Measurements from ENCODE around the gene ADAMTS15. TPM values are rescaled to one million over a fixed set of nuclear protein-coding genes. Genes with fewer than 3 reads are reported as not detected.

Gene ADAMTS15
- total RNA-seq, 4 donors from 2014 or later = 18.4 to 34.1 (median 24.9) TPM

DNA sequence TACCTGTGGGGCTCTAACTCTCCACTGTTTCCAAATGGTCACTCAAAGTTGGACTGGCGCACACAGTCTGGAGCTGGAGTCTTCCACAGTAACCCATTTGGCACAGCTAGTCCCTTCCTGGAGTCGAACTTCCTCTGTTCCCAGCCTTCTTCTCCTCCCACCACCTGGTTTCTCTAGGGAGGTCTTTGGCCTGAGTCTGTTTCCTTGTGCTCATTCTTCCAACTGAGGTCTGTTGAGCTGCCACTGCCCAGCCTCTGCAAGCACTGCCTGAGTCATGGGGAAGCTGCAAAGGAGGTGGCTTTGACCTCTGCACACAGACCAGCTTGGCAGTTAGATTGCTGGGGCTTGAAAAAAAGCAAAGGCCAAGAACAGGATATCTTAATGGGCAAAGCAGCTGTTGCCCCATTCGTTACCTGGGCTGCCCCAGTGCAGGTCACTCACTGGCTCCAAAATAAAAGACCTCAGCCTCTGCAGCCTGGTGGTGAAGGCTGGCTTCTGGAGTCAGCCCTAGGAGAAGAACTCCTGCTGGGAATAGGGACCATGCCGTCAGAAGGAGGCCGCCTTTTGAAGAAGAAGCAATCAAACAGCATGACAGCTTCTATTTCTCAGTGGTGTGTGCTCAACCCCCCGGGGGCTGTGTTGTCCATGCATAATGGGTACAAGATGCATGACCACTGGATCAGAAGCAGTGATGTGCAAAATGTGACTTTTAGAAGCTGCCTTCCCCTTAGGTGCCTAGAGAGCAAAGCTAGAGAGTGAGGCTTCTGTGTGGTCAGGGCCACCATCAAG lies 3.0 kb downstream of the ADAMTS15 start:
- peak; percentile 29 to 41 for DNase-seq (ENCODE audit: low spot score in 2 of 2)
- H3K36me3 ChIP-seq = no peaks in the 10 kb centered on the region
- 47 to 59% methylated on average over 6 of the region's 6 CpGs for WGBS, 2 donors
- no peaks in the 10 kb centered on the region for H3K27me3 ChIP-seq
- H3K4me3 ChIP-seq = peak overlapping the region; percentile 2 to 71 (median 33)
- H3K9me3 ChIP-seq = no peaks in the 10 kb centered on the region
- H3K27ac ChIP-seq = peak overlapping the region in 2 of 4 donors; percentile 51 to 83
- peaks cover 0 to 74% (median 18%) of the 10 kb centered on the region in 4 donors for H3K4me1 ChIP-seq
- no peak for TF ChIP-seq POLR2A (IDR thresholded peaks at IDR 0.05)
- peak in 1 of 2 donors; percentile 38 for TF ChIP-seq EP300 (IDR thresholded peaks at IDR 0.05)
- TF ChIP-seq, protein P1, sequence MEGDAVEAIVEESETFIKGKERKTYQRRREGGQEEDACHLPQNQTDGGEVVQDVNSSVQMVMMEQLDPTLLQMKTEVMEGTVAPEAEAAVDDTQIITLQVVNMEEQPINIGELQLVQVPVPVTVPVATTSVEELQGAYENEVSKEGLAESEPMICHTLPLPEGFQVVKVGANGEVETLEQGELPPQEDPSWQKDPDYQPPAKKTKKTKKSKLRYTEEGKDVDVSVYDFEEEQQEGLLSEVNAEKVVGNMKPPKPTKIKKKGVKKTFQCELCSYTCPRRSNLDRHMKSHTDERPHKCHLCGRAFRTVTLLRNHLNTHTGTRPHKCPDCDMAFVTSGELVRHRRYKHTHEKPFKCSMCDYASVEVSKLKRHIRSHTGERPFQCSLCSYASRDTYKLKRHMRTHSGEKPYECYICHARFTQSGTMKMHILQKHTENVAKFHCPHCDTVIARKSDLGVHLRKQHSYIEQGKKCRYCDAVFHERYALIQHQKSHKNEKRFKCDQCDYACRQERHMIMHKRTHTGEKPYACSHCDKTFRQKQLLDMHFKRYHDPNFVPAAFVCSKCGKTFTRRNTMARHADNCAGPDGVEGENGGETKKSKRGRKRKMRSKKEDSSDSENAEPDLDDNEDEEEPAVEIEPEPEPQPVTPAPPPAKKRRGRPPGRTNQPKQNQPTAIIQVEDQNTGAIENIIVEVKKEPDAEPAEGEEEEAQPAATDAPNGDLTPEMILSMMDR (IDR thresholded peaks at IDR 0.05) = peak in 1 of 5 experiments; percentile 7

DNA sequence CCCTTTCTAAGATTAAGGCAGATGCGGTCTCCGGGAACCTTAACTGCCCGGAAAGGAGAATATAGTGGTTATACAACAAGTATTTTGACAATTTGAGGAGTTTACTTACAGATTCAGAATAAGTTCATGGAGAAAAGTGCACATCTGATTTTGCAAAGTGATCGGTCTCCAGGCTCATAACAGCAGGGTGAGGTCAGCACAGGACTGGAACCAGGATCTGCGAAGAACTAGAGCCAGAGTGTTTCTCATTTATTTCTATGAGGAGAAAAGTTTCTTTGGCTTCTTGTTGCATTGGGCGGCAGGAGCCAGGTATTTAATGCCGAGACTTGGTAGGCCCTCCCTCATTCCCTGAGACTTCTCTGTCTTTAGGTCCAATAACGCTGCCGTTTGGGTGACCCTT lies 3.7 kb downstream of the ADAMTS15 start:
- no peak for DNase-seq (ENCODE audit: low spot score in 2 of 2)
- peak overlapping the region in 1 of 4 donors; percentile 71 for H3K4me3 ChIP-seq
- TF ChIP-seq EP300 (IDR thresholded peaks at IDR 0.05) (no peak), POLR2A (IDR thresholded peaks at IDR 0.05) (no peak)
- TF ChIP-seq, protein P1 (IDR thresholded peaks at IDR 0.05) = no peak
- WGBS, 2 donors = 65% methylated on average over 9 of the region's 9 CpGs
- H3K9me3 ChIP-seq = no peaks in the 10 kb centered on the region
- no peaks in the 10 kb centered on the region for H3K36me3 ChIP-seq
- peak overlapping the region in 2 of 4 donors; percentile 51 to 83 for H3K27ac ChIP-seq
- H3K4me1 ChIP-seq = peaks cover 0 to 81% (median 18%) of the 10 kb centered on the region in 4 donors
- H3K27me3 ChIP-seq = no peaks in the 10 kb centered on the region

DNA sequence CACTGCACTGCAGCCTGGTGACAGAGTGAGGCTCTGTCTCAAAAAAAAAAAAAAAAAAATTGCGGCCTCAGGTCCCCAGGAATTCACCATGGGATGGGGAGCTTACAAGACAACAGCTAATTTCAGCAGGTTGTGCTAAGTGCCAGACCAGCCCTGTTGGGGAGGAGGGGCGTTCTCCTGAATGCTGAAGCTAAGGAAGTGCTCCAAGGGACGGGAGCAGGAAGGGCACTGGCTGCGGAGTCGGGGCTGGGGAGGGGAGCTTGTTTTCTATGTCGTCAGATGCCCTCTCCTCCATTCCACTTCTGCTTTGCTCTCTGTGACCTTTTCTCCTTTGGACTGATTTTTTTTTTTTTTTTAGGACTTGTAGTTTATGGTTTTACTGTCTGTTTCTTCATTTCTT lies 4.5 kb downstream of the ADAMTS15 start:
- Histone ChIP-seq H3K4me1 (peaks cover 0 to 86% (median 21%) of the 10 kb centered on the region in 4 donors), H3K4me3 (no peak overlapping the region), H3K27me3 (no peaks in the 10 kb centered on the region), H3K36me3 (no peaks in the 10 kb centered on the region), H3K27ac (no peak overlapping the region), H3K9me3 (no peaks in the 10 kb centered on the region)
- DNase-seq (ENCODE audit: low spot score in 2 of 2) = no peak
- TF ChIP-seq EP300 (IDR thresholded peaks at IDR 0.05) = no peak
- 53 to 58% methylated on average over 6 of the region's 6 CpGs for WGBS, 2 donors

DNA sequence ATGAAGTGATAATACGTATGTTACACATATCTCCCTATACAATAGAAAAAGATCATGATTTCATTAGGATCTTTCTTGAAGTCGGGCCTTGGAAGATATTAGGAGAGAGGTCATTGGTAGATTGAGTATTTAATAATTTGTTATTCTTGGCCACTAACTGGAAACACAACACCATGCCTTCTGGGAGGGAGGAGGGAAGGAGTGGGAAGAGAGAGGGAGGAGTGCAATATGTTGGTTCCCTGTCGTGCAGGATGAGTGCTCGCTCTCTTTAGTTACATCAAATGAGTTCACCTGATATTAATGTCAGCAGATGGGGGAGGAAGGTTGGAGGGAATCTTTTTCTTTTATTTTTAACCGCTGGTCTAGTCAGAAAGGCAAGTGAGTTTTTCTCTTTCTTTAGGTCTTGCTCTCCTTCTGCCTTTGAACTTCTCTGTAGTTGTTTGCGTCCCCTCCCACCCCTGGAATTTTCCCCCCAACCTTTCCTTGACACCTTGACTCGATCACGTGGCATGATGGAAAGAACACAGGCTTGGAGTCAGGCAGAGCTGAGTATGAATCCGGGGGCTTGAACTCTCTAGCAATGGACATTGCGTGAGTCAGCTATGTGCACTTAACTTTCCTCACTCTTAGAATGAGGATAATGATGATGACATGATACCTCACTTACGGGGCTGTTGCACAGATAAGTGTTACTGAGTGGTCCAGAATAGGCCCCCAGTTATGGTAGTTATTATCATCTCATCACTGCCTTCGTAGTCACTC lies 6.2 kb downstream of the ADAMTS15 start:
- Histone ChIP-seq H3K27me3 (no peaks in the 10 kb centered on the region), H3K36me3 (no peaks in the 10 kb centered on the region), H3K9me3 (no peaks in the 10 kb centered on the region), H3K4me3 (no peak overlapping the region), H3K27ac (no peak overlapping the region), H3K4me1 (peaks cover 0 to 79% (median 16%) of the 10 kb centered on the region in 4 donors)
- WGBS, 2 donors = 54 to 60% methylated on average over 12 of the region's 12 CpGs
- DNase-seq (ENCODE audit: low spot score in 2 of 2) = no peak
- no peak for TF ChIP-seq POLR2A (IDR thresholded peaks at IDR 0.05)
- TF ChIP-seq EP300 (IDR thresholded peaks at IDR 0.05) = no peak
- TF ChIP-seq, protein P1 (IDR thresholded peaks at IDR 0.05) = no peak

- H3K27me3 ChIP-seq = no peaks in the 10 kb centered on the region
- H3K27ac ChIP-seq = peak overlapping the region in 1 of 4 donors; percentile 24
- H3K4me3 ChIP-seq = no peak overlapping the region
- H3K4me1 ChIP-seq = peaks cover 0 to 73% (median 13%) of the 10 kb centered on the region in 4 donors
- H3K36me3 ChIP-seq = no peaks in the 10 kb centered on the region
- TF ChIP-seq EP300 (IDR thresholded peaks at IDR 0.05) = no peak
- no peak for TF ChIP-seq POLR2A (IDR thresholded peaks at IDR 0.05)
- TF ChIP-seq, protein P1 (IDR thresholded peaks at IDR 0.05) = no peak
- H3K9me3 ChIP-seq = no peaks in the 10 kb centered on the region
- DNase-seq (ENCODE audit: low spot score in 2 of 2) = no peak
- 80 to 82% methylated on average over 15 of the region's 15 CpGs for WGBS, 2 donors
Measured at GRCh38 chr11:130455483-130456127, 7.2 kb downstream of the ADAMTS15 start.

Measured in tibial nerve (tissue), 4 donors.